ENCODE results near the gene CCDC150. TPM values are rescaled to one million over a fixed set of nuclear protein-coding genes. Genes with fewer than 3 reads are reported as not detected.
"Not testable (repeated sequence)": the region's sequence is repeated elsewhere in the genome, so short reads cannot be mapped to it uniquely, and the experiment has no call there.

CCDC150 gene
- total RNA-seq, 1 experiment from 2014 or later: 29.2 TPM

DNA sequence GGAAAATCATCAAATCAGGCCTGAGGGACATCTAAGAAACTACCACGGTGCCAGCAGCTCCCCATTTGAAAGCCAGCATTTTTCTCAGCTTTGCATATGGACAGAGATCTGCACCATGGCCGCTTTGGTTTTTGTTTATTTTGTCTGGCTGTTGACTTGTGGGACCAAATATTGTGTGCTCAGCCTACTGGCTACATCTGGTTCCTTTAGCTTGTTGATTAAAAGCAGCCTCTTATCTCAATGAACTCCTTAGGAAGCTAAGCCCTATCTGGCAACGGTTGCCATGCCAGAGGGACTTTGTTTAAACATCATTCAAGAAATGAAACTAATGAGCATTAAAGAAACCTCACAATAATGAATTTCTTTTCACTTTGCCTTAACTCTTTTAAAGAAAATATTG is 32.4 kb upstream of the CCDC150 start:
- H3K79me2 ChIP-seq (ENCODE audit: insufficient read depth, low read length): no peaks in the 10 kb centered on the region
- no peak overlapping the region for H3K9ac ChIP-seq (ENCODE audit: low read length)
- no peaks in the 10 kb centered on the region for H3K9me3 ChIP-seq (ENCODE audit: control insufficient read depth in 1 of 2, insufficient read depth in 1 of 2, low read depth in 1 of 2, low read length in 2 of 2)
- DNase-seq (ENCODE audit: low read depth, low spot score): no peak
- intact Hi-C loops (cut with micrococcal nuclease): no loop called here
- no peak overlapping the region for H3K4me3 ChIP-seq (replicated peaks in 1 of 2; ENCODE audit: low read depth in 1 of 2, low read length in 2 of 2)
- H3K4me1 ChIP-seq (ENCODE audit: control insufficient read depth in 1 of 2, insufficient read depth in 2 of 2, low read length in 2 of 2): peaks cover 6 to 18% of the 10 kb centered on the region in 2 experiments
- no TSS peak for BruUV-seq (replicated peaks)
- H3K9me2 ChIP-seq (ENCODE audit: insufficient read depth): no peaks in the 10 kb centered on the region
- H3K27ac ChIP-seq (ENCODE audit: low read depth, low read length): no peak overlapping the region
- no peaks in the 10 kb centered on the region for H3K27me3 ChIP-seq (ENCODE audit: insufficient read depth, low read length)
- TF ChIP-seq, protein P1, sequence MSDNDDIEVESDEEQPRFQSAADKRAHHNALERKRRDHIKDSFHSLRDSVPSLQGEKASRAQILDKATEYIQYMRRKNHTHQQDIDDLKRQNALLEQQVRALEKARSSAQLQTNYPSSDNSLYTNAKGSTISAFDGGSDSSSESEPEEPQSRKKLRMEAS (IDR thresholded peaks at IDR 0.05): no peak
- no peak for TF ChIP-seq ZNF274 (IDR thresholded peaks at IDR 0.05; ENCODE audit: low read depth, low read length)
- no peak for TF ChIP-seq ZFX (IDR thresholded peaks at IDR 0.05)
- TF ChIP-seq SRF (IDR thresholded peaks at IDR 0.05; ENCODE audit: low read depth): no peak
- TF ChIP-seq POLR2AphosphoS5 (IDR thresholded peaks at IDR 0.05; ENCODE audit: low read depth, low read length): no peak
- no peak for TF ChIP-seq YY1 (IDR thresholded peaks at IDR 0.05; ENCODE audit: extremely low read depth, insufficient replicate concordance, low read depth, low read length)
- no peak for ATAC-seq
- H2AFZ ChIP-seq (ENCODE audit: low read depth, low read length, poor library complexity, severe bottlenecking): no peak overlapping the region
- ChIA-PET POLR2A (no interaction called here), CTCF (interaction anchor here (0.7 kb wide), 1 partner anchor 9 kb away, joined by 3 read pairs; no protein-coding TSS in a partner anchor), RAD21 (ENCODE audit: low non-redundant PET in 1 of 2, low total read pairs in 2 of 2, uncharacterized antibody in 2 of 2, unreplicated experiment in 2 of 2) (no interaction called here)
- H3K36me3 ChIP-seq (ENCODE audit: control insufficient read depth in 1 of 2, insufficient read depth in 2 of 2, low read length in 2 of 2): no peaks in the 10 kb centered on the region
- H3K4me2 ChIP-seq (ENCODE audit: low read length): no peak overlapping the region
- H4K20me1 ChIP-seq (ENCODE audit: insufficient read depth): no peaks in the 10 kb centered on the region

DNA sequence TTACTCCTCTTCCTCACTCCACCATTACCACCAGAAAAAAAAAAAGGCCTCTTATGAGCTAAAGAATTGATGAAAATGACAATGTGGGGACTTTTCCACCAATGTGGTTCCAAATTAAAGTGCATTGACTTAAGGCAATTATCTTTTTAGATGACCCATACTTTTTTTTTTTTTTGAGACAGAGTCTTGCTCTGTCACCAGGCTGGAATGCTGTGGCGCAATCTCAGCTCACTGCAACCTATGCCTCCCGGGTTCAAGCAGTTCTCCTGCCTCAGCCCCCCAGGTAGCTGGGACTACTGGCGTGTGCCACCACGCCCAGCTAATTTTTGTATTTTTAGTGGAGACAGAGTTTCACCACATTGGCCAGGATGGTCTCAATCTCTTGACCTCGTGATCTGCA is 31.6 kb upstream of the CCDC150 start:
- intact Hi-C loops (cut with micrococcal nuclease): not testable (repeated sequence)

More for the DNA sequence above, 31.6 kb upstream of the CCDC150 start:
- H3K79me2 ChIP-seq (ENCODE audit: insufficient read depth, low read length); H3K4me3 ChIP-seq (replicated peaks in 1 of 2; ENCODE audit: low read depth in 1 of 2, low read length in 2 of 2); ATAC-seq; H3K36me3 ChIP-seq (ENCODE audit: control insufficient read depth in 1 of 2, insufficient read depth in 2 of 2, low read length in 2 of 2); H3K9ac ChIP-seq (ENCODE audit: low read length); BruUV-seq (replicated peaks); H3K27ac ChIP-seq (ENCODE audit: low read depth, low read length); CTCF ChIA-PET; DNase-seq (ENCODE audit: low read depth, low spot score); RAD21 ChIA-PET (ENCODE audit: low non-redundant PET in 1 of 2, low total read pairs in 2 of 2, uncharacterized antibody in 2 of 2, unreplicated experiment in 2 of 2); POLR2A ChIA-PET; H4K20me1 ChIP-seq (ENCODE audit: insufficient read depth); H3K27me3 ChIP-seq (ENCODE audit: insufficient read depth, low read length); H3K9me2 ChIP-seq (ENCODE audit: insufficient read depth); H3K9me3 ChIP-seq (ENCODE audit: control insufficient read depth in 1 of 2, insufficient read depth in 1 of 2, low read depth in 1 of 2, low read length in 2 of 2): not testable (repeated sequence)
- H3K4me2 ChIP-seq (ENCODE audit: low read length): peak overlapping the region; percentile 24; the same call in 1 of the 2 replicates
- H3K4me1 ChIP-seq (ENCODE audit: control insufficient read depth in 1 of 2, insufficient read depth in 2 of 2, low read length in 2 of 2): peaks cover 0 to 11% of the 10 kb centered on the region in 2 experiments; a peak in 2 of 4 replicates
- H2AFZ ChIP-seq (ENCODE audit: low read depth, low read length, poor library complexity, severe bottlenecking): peak overlapping the region; percentile 50
- TF ChIP-seq FOSL1 (IDR thresholded peaks at IDR 0.05; ENCODE audit: low read depth) (0 out of 2 replicates have a peak, but pooled peaks have one; percentile 19), CEBPB (IDR thresholded peaks at IDR 0.05; ENCODE audit: low read depth) (peak; percentile 82)
